ENCODE data around the gene DIS3.

DNA sequence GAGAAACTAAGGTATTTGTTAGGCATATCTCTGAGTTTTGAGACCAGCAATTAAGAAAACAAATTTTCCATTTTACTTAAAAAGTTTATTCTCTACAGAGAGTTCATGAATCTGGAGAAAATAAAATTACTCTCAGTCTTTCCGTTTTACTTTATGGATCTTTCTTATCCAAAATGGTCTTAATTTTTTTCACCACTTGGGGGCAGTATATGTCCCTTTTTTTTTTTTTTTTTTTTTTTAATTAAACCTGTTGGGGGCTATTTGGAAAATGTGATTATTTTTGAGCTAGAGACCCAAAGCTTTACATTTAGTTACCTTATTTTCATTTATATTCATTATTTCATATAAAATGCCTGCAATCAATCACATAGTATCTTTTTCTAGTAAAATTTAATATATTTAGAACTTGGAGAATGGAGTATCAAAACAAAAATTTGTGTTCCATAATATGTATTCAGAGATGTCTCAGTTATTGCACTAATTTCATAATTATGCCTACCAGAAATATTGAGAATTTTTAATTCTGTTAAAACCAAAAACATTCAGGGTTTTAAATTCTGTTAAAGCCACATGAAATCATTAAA lies 27.3 kb upstream of the DIS3 start:
- TF ChIP-seq, protein P1, sequence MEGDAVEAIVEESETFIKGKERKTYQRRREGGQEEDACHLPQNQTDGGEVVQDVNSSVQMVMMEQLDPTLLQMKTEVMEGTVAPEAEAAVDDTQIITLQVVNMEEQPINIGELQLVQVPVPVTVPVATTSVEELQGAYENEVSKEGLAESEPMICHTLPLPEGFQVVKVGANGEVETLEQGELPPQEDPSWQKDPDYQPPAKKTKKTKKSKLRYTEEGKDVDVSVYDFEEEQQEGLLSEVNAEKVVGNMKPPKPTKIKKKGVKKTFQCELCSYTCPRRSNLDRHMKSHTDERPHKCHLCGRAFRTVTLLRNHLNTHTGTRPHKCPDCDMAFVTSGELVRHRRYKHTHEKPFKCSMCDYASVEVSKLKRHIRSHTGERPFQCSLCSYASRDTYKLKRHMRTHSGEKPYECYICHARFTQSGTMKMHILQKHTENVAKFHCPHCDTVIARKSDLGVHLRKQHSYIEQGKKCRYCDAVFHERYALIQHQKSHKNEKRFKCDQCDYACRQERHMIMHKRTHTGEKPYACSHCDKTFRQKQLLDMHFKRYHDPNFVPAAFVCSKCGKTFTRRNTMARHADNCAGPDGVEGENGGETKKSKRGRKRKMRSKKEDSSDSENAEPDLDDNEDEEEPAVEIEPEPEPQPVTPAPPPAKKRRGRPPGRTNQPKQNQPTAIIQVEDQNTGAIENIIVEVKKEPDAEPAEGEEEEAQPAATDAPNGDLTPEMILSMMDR (IDR thresholded peaks at IDR 0.05): peak in 4 of 6 experiments; percentile 36 to 75 (median 68)
- no peak for TF ChIP-seq POLR2A (IDR thresholded peaks at IDR 0.05)
